ENCODE results near the gene UBE2J1.

- no peak for TF ChIP-seq POLR2A (IDR thresholded peaks at IDR 0.05; ENCODE audit: low read depth, low read length)
- no peak for TF ChIP-seq TAF1 (IDR thresholded peaks at IDR 0.05; ENCODE audit: borderline replicate concordance, low read depth, low read length)
Observed at GRCh38 chr6:89297695-89298351, 54.7 kb downstream of the UBE2J1 start.

Data from GM12892 (cell line).